B cell (primary cell): ENCODE results near the gene P3H3. TPM values are rescaled to one million over a fixed set of nuclear protein-coding genes. Genes with fewer than 3 reads are reported as not detected.
A peak's percentile ranks its signal among the peaks of the same experiment; 100 is the strongest.

ENCODE experiments used
- ATAC-seq: fragments of 200-7000 bp; cut with Tn5 transposase; one replicate; pipeline ENCODE4 v1.10.0; 2021; ENCODE audit warnings: low read depth, mild to moderate bottlenecking, moderate number of reproducible peaks, moderate library complexity
- CTCF ChIA-PET: fragments of 350-600 bp; sonication (Branson Sonifier 250); formaldehyde crosslinking; loops from one replicate; lab custom pipeline; 2021; ENCODE audit warnings: antibody characterized with exemption, inconsistent platforms; lab: Charles Lee
- POLR2A ChIA-PET: fragments of 350-600 bp; sonication (Branson Sonifier 250); formaldehyde crosslinking; loops from one replicate; lab custom pipeline; 2021; ENCODE audit warnings: antibody characterized with exemption; lab: Charles Lee
- DNase-seq: peaks from one replicate; pipeline ENCODE4 v3.0.0; 2013
- H2AFZ ChIP-seq: 2 replicates; pipeline ENCODE4 v1.6.1; 2012; ENCODE audit warnings: mild to moderate bottlenecking, low read depth, low read length; ENCODE audit not compliant: insufficient read depth, poor library complexity, severe bottlenecking
- H3K27ac ChIP-seq, 2 donors: 1 replicate in 1 of 2; 2 replicates in 1 of 2; pipeline ENCODE4 v1.5.1; 2012 to 2013; ENCODE audit warnings: low read length in 2 of 2, mild to moderate bottlenecking in 2 of 2, moderate library complexity in 1 of 2
- H3K27me3 ChIP-seq, 4 experiments: fragments of 200-600 bp in 1 of 4; sonication (generic) in 1 of 4; replicated peaks in 1 of 4; 1 replicate in 2 of 4; 2 replicates in 2 of 4; pipeline versions ENCODE4 v1.6.1 to v1.7.0; 2013 to 2016; ENCODE audit warnings: low read length in 3 of 4, mild to moderate bottlenecking in 2 of 4, mixed read lengths in 1 of 4, moderate library complexity in 1 of 4; ENCODE audit not compliant: insufficient read depth in 4 of 4, control insufficient read depth in 3 of 4; ENCODE audit errors: control extremely low read depth in 1 of 4
- H3K36me3 ChIP-seq, 2 experiments: replicated peaks in 1 of 2; 1 replicate in 1 of 2; 2 replicates in 1 of 2; pipeline versions ENCODE4 v1.6.1 to v1.7.1; 2013; ENCODE audit warnings: low read length in 1 of 2; ENCODE audit not compliant: insufficient read depth in 2 of 2, control insufficient read depth in 1 of 2; ENCODE audit errors: control extremely low read depth in 1 of 2, extremely low read depth in 1 of 2
- H3K4me1 ChIP-seq, 2 donors: fragments of 200-600 bp in 1 of 2; sonication (generic) in 1 of 2; 1 replicate in 1 of 2; 2 replicates in 1 of 2; pipeline versions ENCODE4 v1.5.1 to v1.6.1; 2013 to 2017; ENCODE audit warnings: low read length in 2 of 2; ENCODE audit not compliant: control insufficient read depth in 2 of 2, insufficient read depth in 2 of 2
- H3K4me2 ChIP-seq: replicated peaks from 2 replicates; pipeline ENCODE3; 2012; ENCODE audit warnings: mild to moderate bottlenecking, low read depth, low read length; ENCODE audit not compliant: poor library complexity, severe bottlenecking
- H3K4me3 ChIP-seq, 5 experiments: fragments of 200-600 bp in 1 of 5; sonication (generic) in 1 of 5; 1 replicate in 3 of 5; 2 replicates in 2 of 5; pipeline versions ENCODE4 v1.5.1 to v1.7.0; 2011 to 2016; ENCODE audit warnings: low read length in 4 of 5, mild to moderate bottlenecking in 4 of 5, low read depth in 2 of 5, control low read depth in 1 of 5, moderate library complexity in 1 of 5; ENCODE audit not compliant: insufficient read depth in 1 of 5; ENCODE audit errors: control extremely low read depth in 1 of 5, extremely low read depth in 1 of 5
- H3K79me2 ChIP-seq: fragments of 200-600 bp; sonication (generic); one replicate; pipeline ENCODE4 v1.6.0; 2016; ENCODE audit warnings: low read length; ENCODE audit not compliant: control insufficient read depth, insufficient read depth
- H3K9ac ChIP-seq: fragments of 200-600 bp; sonication (generic); 2 replicates; pipeline ENCODE4 v1.6.1; 2017; ENCODE audit warnings: mild to moderate bottlenecking, low read length, moderate library complexity
- H3K9me3 ChIP-seq, 3 donors: one replicate each; pipeline versions ENCODE4 v1.6.1 to v1.7.1; 2013; ENCODE audit warnings: low read length in 2 of 3; ENCODE audit not compliant: control insufficient read depth in 2 of 3, insufficient read depth in 1 of 3; ENCODE audit errors: control extremely low read depth in 1 of 3
- H4K20me1 ChIP-seq: 2 replicates; pipeline ENCODE4 v1.6.0; 2012; ENCODE audit warnings: mild to moderate bottlenecking, low read length; ENCODE audit not compliant: insufficient read depth, control insufficient read depth, poor library complexity, severe bottlenecking
- H3K27ac Mint-ChIP-seq: one replicate; pipeline ENCODE4 v1.8.0; 2021; ENCODE audit warnings: mixed read lengths
- H3K27me3 Mint-ChIP-seq: one replicate; pipeline ENCODE4 v1.8.0; 2021; ENCODE audit warnings: mixed read lengths
- H3K4me1 Mint-ChIP-seq: one replicate; pipeline ENCODE4 v1.8.0; 2021; ENCODE audit warnings: mixed read lengths
- H3K4me3 Mint-ChIP-seq: one replicate; pipeline ENCODE4 v1.8.0; 2021; ENCODE audit warnings: mixed read lengths
- H3K9me3 Mint-ChIP-seq: one replicate; pipeline ENCODE4 v1.8.0; 2022; ENCODE audit warnings: mixed read lengths; ENCODE audit not compliant: insufficient read depth
- EZH2 ChIP-seq: IDR thresholded peaks from 2 replicates; pipeline ENCODE4 v1.6.1; 2012; ENCODE audit warnings: borderline replicate concordance, low read depth, mild to moderate bottlenecking, moderate library complexity, low read length; ENCODE audit not compliant: insufficient read depth, poor library complexity, severe bottlenecking
- WGBS: methylation state at CpG from one replicate; pipeline ENCODE4 v1.1.5; 2013; ENCODE audit warnings: missing lambda C conversion rate; ENCODE audit not compliant: insufficient coverage; 5-methylcytosine and 5-hydroxymethylcytosine counted together
- intact Hi-C: fragments of 100-400 bp; cut with micrococcal nuclease; formaldehyde crosslinking; loops from one replicate; pipeline ENCODE4 v1.10.0; 2022
- polyA plus RNA-seq: library from polyadenylated mRNA; depleted of rRNA; stranded (reverse); fragments of >200 nt; gene quantifications from 2 replicates; pipeline ENCODE4 v1.2.3, GENCODE V29; 2012
- total RNA-seq, 2 donors: library from RNA; stranded (reverse); fragments of 120-200 nt in 1 of 2; gene quantifications; 1 replicate in 1 of 2; 2 replicates in 1 of 2; pipeline versions ENCODE4 v1.2.3 to v1.2.4, GENCODE V29; 2013 to 2022
- TF ChIP-seq, protein P1 (sequence below): fragments of 200-600 bp; IDR thresholded peaks from one replicate; pipeline ENCODE4 v1.8.0; 2022; ENCODE audit warnings: antibody characterized with exemption, mild to moderate bottlenecking

The P3H3 gene
- total and polyA plus RNA-seq, 2 donors (not counting 1 experiment from before 2014, with no cell fraction given), result 0.09 TPM; not detected in 1

DNA sequence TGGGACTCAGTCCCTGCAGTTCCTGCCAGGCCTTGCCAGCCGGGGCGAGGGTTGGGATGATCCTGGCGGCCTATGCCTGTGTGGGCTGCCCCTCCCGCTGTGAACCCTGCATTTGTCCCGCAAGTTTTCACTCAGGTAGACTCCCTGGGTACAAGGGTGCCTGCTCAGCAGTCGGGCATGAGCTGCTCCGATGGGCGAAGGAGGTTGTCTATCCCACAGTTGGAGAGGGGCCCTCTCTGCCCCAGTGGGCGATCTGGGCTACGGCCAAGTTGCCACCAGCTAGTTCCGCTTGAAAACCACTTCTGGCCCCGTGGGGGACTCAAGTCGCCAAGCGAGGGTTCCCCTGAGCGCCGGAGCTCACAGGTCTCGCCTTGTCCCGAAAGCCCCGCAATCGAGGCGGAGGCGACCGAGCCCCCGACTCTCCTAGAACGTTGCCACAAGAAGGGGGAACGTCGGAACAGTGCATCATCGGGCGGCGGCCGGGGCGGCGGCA, 38.8 kb downstream of the P3H3 start:
- peak overlapping the region; percentile 31 to 88 (median 68) for H3K4me3 ChIP-seq
- intact Hi-C loops, result loop anchor here (1.0 kb wide), 3 partner anchors 15 to 114 kb away; partner anchors contain the start of genes EMG1, MLF2, PHB2 and USP5
- peaks cover 0 to 43% of the 10 kb centered on the region in 2 experiments for H3K36me3 ChIP-seq
- no peaks in the 10 kb centered on the region for H3K27me3 ChIP-seq
- CTCF ChIA-PET, result interaction anchor here (0.6 to 11.8 kb wide), 9 partner anchors 14 to 306 kb away, joined by 3 to 136 read pairs (median 5); partner anchors contain the start of genes C12orf57, C1RL, CDCA3 and RNU7-1
- no peaks in the 10 kb centered on the region for H3K27me3 Mint-ChIP-seq
- H2AFZ ChIP-seq, result peak overlapping the region; percentile 92
- POLR2A ChIA-PET, result interaction anchor here (0.5 to 5.5 kb wide), 8 partner anchors 14 to 241 kb away, joined by 3 to 49 read pairs (median 5); partner anchors contain the start of genes CDCA3, PTPN6, USP5 and ZNF384
- H4K20me1 ChIP-seq, result peaks cover 42% of the 10 kb centered on the region
- DNase-seq, result no peak
- peaks cover 44% of the 10 kb centered on the region for H3K4me1 Mint-ChIP-seq
- WGBS, result 7% methylated on average over 33 of the region's 33 CpGs
- H3K79me2 ChIP-seq, result peaks cover 17% of the 10 kb centered on the region
- H3K27ac Mint-ChIP-seq, result peak overlapping the region; percentile 97
- H3K4me2 ChIP-seq, result peak overlapping the region; percentile 97
- TF ChIP-seq EZH2, result no peak
- TF ChIP-seq, protein P1, sequence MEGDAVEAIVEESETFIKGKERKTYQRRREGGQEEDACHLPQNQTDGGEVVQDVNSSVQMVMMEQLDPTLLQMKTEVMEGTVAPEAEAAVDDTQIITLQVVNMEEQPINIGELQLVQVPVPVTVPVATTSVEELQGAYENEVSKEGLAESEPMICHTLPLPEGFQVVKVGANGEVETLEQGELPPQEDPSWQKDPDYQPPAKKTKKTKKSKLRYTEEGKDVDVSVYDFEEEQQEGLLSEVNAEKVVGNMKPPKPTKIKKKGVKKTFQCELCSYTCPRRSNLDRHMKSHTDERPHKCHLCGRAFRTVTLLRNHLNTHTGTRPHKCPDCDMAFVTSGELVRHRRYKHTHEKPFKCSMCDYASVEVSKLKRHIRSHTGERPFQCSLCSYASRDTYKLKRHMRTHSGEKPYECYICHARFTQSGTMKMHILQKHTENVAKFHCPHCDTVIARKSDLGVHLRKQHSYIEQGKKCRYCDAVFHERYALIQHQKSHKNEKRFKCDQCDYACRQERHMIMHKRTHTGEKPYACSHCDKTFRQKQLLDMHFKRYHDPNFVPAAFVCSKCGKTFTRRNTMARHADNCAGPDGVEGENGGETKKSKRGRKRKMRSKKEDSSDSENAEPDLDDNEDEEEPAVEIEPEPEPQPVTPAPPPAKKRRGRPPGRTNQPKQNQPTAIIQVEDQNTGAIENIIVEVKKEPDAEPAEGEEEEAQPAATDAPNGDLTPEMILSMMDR, result no peak
- H3K4me1 ChIP-seq, result peaks cover 29 to 34% of the 10 kb centered on the region in 2 donors
- peak overlapping the region; percentile 89 for H3K9ac ChIP-seq
- H3K27ac ChIP-seq, result peak overlapping the region; percentile 70 to 77
- H3K9me3 Mint-ChIP-seq, result no peaks in the 10 kb centered on the region
- H3K4me3 Mint-ChIP-seq, result peak overlapping the region; percentile 96
- no peaks in the 10 kb centered on the region for H3K9me3 ChIP-seq
- ATAC-seq, result peak; percentile 10
